HCT116 (cell line): ENCODE data around the gene CAB39L. TPM values are rescaled to one million over a fixed set of nuclear protein-coding genes. Genes with fewer than 3 reads are reported as not detected.

ENCODE experiments used
- ATAC-seq: fragments of 200-7000 bp; cut with Tn5 transposase; 2 replicates; pipeline ENCODE4 v1.9.1; 2020; ENCODE audit warnings: mild to moderate bottlenecking, moderate library complexity
- BruUV-seq: library from RNA; stranded (reverse); fragments of 400-500 nt; replicated peaks from 2 replicates; lab custom pipeline; 2021; lab: Mats Ljungman, UMichigan
- CTCF ChIA-PET: fragments of 300-600 bp; sonication (Branson Sonifier 250); formaldehyde crosslinking; loops from one replicate; lab custom pipeline; 2021; ENCODE audit warnings: antibody characterized with exemption; lab: Charles Lee
- POLR2A ChIA-PET: fragments of 300-600, 350-600 bp; sonication (Branson Sonifier 250); formaldehyde crosslinking; loops from one replicate; lab custom pipeline; 2021; ENCODE audit warnings: antibody characterized with exemption; lab: Charles Lee
- RAD21 ChIA-PET, 2 experiments: fragments of 300-600 bp; sonication (Branson Sonifier 250); formaldehyde crosslinking; loops; one replicate each; lab custom pipeline; 2023; ENCODE audit warnings: low total read pairs in 2 of 2; ENCODE audit not compliant: uncharacterized antibody in 2 of 2, unreplicated experiment in 2 of 2, low non-redundant PET in 1 of 2; lab: Charles Lee
- DNase-seq: peaks from one replicate; pipeline ENCODE4 v3.0.0-alpha.2; 2010; ENCODE audit warnings: low read depth, low spot score
- H2AFZ ChIP-seq: fragments of 200-600 bp; shearing (Covaris generic), sonication (generic); 2 replicates; pipeline ENCODE4 v1.6.1; 2017; ENCODE audit warnings: low read depth, mixed run types, mixed read lengths, antibody characterized with exemption, low read length; ENCODE audit not compliant: poor library complexity, severe bottlenecking
- H3K27ac ChIP-seq: 2 replicates; pipeline ENCODE4 v1.5.1; 2012; ENCODE audit warnings: low read depth, low read length
- H3K27me3 ChIP-seq: fragments of 200-600 bp; sonication (generic); 2 replicates; pipeline ENCODE4 v1.6.1; 2016; ENCODE audit warnings: mixed run types, low read length, mixed read lengths; ENCODE audit not compliant: insufficient read depth
- H3K36me3 ChIP-seq, 2 experiments: fragments of 200-500 bp in 1 of 2; fragments of 200-600 bp in 1 of 2; sonication (Bioruptor generic) in 1 of 2; sonication (generic) in 1 of 2; 2 replicates each; pipeline versions ENCODE4 v1.5.1 to v1.6.1; 2014 to 2016; ENCODE audit warnings: low read length in 2 of 2, inconsistent platforms in 1 of 2, mixed read lengths in 1 of 2, mixed run types in 1 of 2; ENCODE audit not compliant: insufficient read depth in 2 of 2, control insufficient read depth in 1 of 2
- H3K4me1 ChIP-seq, 2 experiments: fragments of 200-600 bp in 1 of 2; sonication (generic) in 1 of 2; 2 replicates each; pipeline versions ENCODE4 v1.5.1 to v1.6.1; 2012 to 2017; ENCODE audit warnings: low read length in 2 of 2, inconsistent platforms in 1 of 2, mild to moderate bottlenecking in 1 of 2, mixed read lengths in 1 of 2, mixed run types in 1 of 2, moderate library complexity in 1 of 2; ENCODE audit not compliant: insufficient read depth in 2 of 2, control insufficient read depth in 1 of 2
- H3K4me2 ChIP-seq: fragments of 200-600 bp; sonication (generic); 2 replicates; pipeline ENCODE4 v1.6.1; 2017; ENCODE audit warnings: mixed run types, low read length, mixed read lengths
- H3K4me3 ChIP-seq, 2 experiments: fragments of 200-600 bp in 1 of 2; sonication (generic) in 1 of 2; replicated peaks in 1 of 2; 2 replicates each; pipeline ENCODE4 v1.5.1; 2011 to 2016; ENCODE audit warnings: low read length in 2 of 2, control low read depth in 1 of 2, low read depth in 1 of 2, mild to moderate bottlenecking in 1 of 2, mixed read lengths in 1 of 2, mixed run types in 1 of 2
- H3K79me2 ChIP-seq: fragments of 200-600 bp; sonication (generic); 2 replicates; pipeline ENCODE4 v1.6.1; 2017; ENCODE audit warnings: mild to moderate bottlenecking, mixed run types, low read length, moderate library complexity, mixed read lengths; ENCODE audit not compliant: insufficient read depth
- H3K9ac ChIP-seq: fragments of 200-600 bp; sonication (generic); 2 replicates; pipeline ENCODE4 v1.6.1; 2016; ENCODE audit warnings: low read length, mixed read lengths
- H3K9me2 ChIP-seq: fragments of 200-600 bp; sonication (generic), shearing (Covaris generic); 2 replicates; pipeline ENCODE4 v1.6.1; 2017; ENCODE audit warnings: mixed run types, mild to moderate bottlenecking, moderate library complexity; ENCODE audit not compliant: insufficient read depth
- H3K9me3 ChIP-seq, 2 experiments: fragments of 200-500 bp in 1 of 2; fragments of 200-600 bp in 1 of 2; sonication (Bioruptor generic) in 1 of 2; sonication (generic) in 1 of 2; 2 replicates each; pipeline ENCODE4 v1.6.1; 2014 to 2017; ENCODE audit warnings: low read length in 2 of 2, mixed read lengths in 2 of 2, inconsistent platforms in 1 of 2, low read depth in 1 of 2, mild to moderate bottlenecking in 1 of 2, mixed run types in 1 of 2, moderate library complexity in 1 of 2; ENCODE audit not compliant: control insufficient read depth in 1 of 2, insufficient read depth in 1 of 2
- H4K20me1 ChIP-seq: fragments of 200-600 bp; sonication (generic), shearing (Covaris generic); 2 replicates; pipeline ENCODE4 v1.6.1; 2017; ENCODE audit warnings: mixed run types, mild to moderate bottlenecking, moderate library complexity; ENCODE audit not compliant: insufficient read depth
- CTCF ChIP-seq, 3 experiments: fragments of 200-600 bp in 1 of 3; sonication (generic) in 1 of 3; IDR thresholded peaks in 2 of 3; conservative IDR thresholded peaks in 1 of 3; 2 replicates each; pipeline ENCODE4 v1.5.1; 2012 to 2017; ENCODE audit warnings: low read depth in 2 of 3, low read length in 2 of 3, antibody characterized with exemption in 1 of 3, borderline replicate concordance in 1 of 3, control low read depth in 1 of 3, mild to moderate bottlenecking in 1 of 3, mixed read lengths in 1 of 3, mixed run types in 1 of 3, moderate library complexity in 1 of 3; ENCODE audit not compliant: insufficient read depth in 1 of 3
- EGR1 ChIP-seq: IDR thresholded peaks from 2 replicates; pipeline ENCODE4 v1.6.1; 2012; ENCODE audit warnings: low read depth
- ELF1 ChIP-seq: IDR thresholded peaks from 2 replicates; pipeline ENCODE4 v1.6.1; 2012; ENCODE audit warnings: low read depth, borderline replicate concordance
- EZH2 ChIP-seq: fragments of 200-600 bp; sonication (generic); IDR thresholded peaks from 2 replicates; pipeline ENCODE4 v1.6.1; 2017; ENCODE audit warnings: antibody characterized with exemption, mixed run types
- EZH2phosphoT487 ChIP-seq: fragments of 200-600 bp; IDR thresholded peaks from 2 replicates; pipeline ENCODE4 v1.6.1; 2018; ENCODE audit warnings: antibody characterized with exemption, borderline replicate concordance
- FOSL1 ChIP-seq: IDR thresholded peaks from 2 replicates; pipeline ENCODE4 v1.6.1; 2012; ENCODE audit warnings: low read depth
- JUND ChIP-seq: IDR thresholded peaks from 2 replicates; pipeline ENCODE4 v1.6.1; 2012
- POLR2A ChIP-seq: IDR thresholded peaks from 2 replicates; pipeline ENCODE4 v1.7.0; 2011; ENCODE audit warnings: borderline replicate concordance; ENCODE audit not compliant: insufficient read depth, insufficient read length; ENCODE audit errors: extremely low read depth
- RAD21 ChIP-seq: IDR thresholded peaks from 2 replicates; pipeline ENCODE4 v1.6.1; 2012; ENCODE audit warnings: low read depth, mild to moderate bottlenecking
- SRF ChIP-seq: IDR thresholded peaks from 2 replicates; pipeline ENCODE4 v1.6.1; 2012; ENCODE audit warnings: low read depth
- YY1 ChIP-seq: IDR thresholded peaks from 2 replicates; pipeline ENCODE4 v1.6.1; 2011; ENCODE audit warnings: low read length, low read depth, moderate library complexity, mild to moderate bottlenecking; ENCODE audit not compliant: insufficient replicate concordance; ENCODE audit errors: extremely low read depth
- ZBTB33 ChIP-seq: IDR thresholded peaks from 2 replicates; pipeline ENCODE4 v1.6.1; 2011; ENCODE audit warnings: mild to moderate bottlenecking, low read length, moderate library complexity; ENCODE audit not compliant: insufficient replicate concordance; ENCODE audit errors: extremely low read depth
- ZFX ChIP-seq: fragments of 450-650 bp; IDR thresholded peaks from 2 replicates; pipeline ENCODE4 v1.6.1; 2017
- ZNF274 ChIP-seq: fragments of 200-500 bp; sonication (Bioruptor generic); IDR thresholded peaks from 2 replicates; pipeline ENCODE4 v1.6.1; 2014; ENCODE audit warnings: mild to moderate bottlenecking, low read depth, low read length, inconsistent platforms
- intact Hi-C: fragments of 100-400 bp; cut with micrococcal nuclease; formaldehyde crosslinking; loops from 2 replicates; pipeline ENCODE4 v1.10.0; 2022
- total RNA-seq: library from RNA; stranded (reverse); gene quantifications from one replicate; pipeline ENCODE4 v1.2.1, GENCODE V29; 2021; ENCODE audit not compliant: unreplicated experiment
- TF ChIP-seq, protein P1 (sequence below): IDR thresholded peaks from 2 replicates; pipeline ENCODE4 v1.6.1; 2012
- TF ChIP-seq, protein P2 (sequence below): IDR thresholded peaks from 2 replicates; pipeline ENCODE4 v1.6.1; 2012; ENCODE audit warnings: low read depth
- TF ChIP-seq, protein P3 (sequence below): IDR thresholded peaks from 2 replicates; pipeline ENCODE4 v1.6.1; 2012

CAB39L gene
- total RNA-seq, 1 experiment from 2014 or later: 6.1 TPM

GRCh38 chr13:49395878-49396380 is 47.9 kb downstream of the CAB39L start:
- intact Hi-C loops: no loop called here
- POLR2A ChIA-PET: no interaction called here

More at GRCh38 chr13:49395878-49396380, 47.9 kb downstream of the CAB39L start:
- ChIA-PET RAD21 (no interaction called here), CTCF (no interaction called here)
- no peaks in the 10 kb centered on the region; the same call in 1 of the 2 replicates for H3K9me2 ChIP-seq
- no peak overlapping the region for H3K9ac ChIP-seq
- no peaks in the 10 kb centered on the region for H3K9me3 ChIP-seq
- H3K4me2 ChIP-seq: no peak overlapping the region
- BruUV-seq: no TSS peak
- no peak for DNase-seq
- no peaks in the 10 kb centered on the region for H4K20me1 ChIP-seq
- no peak overlapping the region for H3K4me3 ChIP-seq
- no peaks in the 10 kb centered on the region for H3K4me1 ChIP-seq
- no peak overlapping the region for H3K27ac ChIP-seq
- TF ChIP-seq FOSL1: no peak
- no peak for TF ChIP-seq EGR1
- no peak for TF ChIP-seq YY1
- no peak for TF ChIP-seq ZNF274
- TF ChIP-seq, protein P1, sequence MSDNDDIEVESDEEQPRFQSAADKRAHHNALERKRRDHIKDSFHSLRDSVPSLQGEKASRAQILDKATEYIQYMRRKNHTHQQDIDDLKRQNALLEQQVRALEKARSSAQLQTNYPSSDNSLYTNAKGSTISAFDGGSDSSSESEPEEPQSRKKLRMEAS: no peak
- no peak for TF ChIP-seq SRF
- TF ChIP-seq, protein P2, sequence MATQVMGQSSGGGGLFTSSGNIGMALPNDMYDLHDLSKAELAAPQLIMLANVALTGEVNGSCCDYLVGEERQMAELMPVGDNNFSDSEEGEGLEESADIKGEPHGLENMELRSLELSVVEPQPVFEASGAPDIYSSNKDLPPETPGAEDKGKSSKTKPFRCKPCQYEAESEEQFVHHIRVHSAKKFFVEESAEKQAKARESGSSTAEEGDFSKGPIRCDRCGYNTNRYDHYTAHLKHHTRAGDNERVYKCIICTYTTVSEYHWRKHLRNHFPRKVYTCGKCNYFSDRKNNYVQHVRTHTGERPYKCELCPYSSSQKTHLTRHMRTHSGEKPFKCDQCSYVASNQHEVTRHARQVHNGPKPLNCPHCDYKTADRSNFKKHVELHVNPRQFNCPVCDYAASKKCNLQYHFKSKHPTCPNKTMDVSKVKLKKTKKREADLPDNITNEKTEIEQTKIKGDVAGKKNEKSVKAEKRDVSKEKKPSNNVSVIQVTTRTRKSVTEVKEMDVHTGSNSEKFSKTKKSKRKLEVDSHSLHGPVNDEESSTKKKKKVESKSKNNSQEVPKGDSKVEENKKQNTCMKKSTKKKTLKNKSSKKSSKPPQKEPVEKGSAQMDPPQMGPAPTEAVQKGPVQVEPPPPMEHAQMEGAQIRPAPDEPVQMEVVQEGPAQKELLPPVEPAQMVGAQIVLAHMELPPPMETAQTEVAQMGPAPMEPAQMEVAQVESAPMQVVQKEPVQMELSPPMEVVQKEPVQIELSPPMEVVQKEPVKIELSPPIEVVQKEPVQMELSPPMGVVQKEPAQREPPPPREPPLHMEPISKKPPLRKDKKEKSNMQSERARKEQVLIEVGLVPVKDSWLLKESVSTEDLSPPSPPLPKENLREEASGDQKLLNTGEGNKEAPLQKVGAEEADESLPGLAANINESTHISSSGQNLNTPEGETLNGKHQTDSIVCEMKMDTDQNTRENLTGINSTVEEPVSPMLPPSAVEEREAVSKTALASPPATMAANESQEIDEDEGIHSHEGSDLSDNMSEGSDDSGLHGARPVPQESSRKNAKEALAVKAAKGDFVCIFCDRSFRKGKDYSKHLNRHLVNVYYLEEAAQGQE: no peak
- TF ChIP-seq CTCF (IDR thresholded peaks at IDR 0.05 in 2 of 3, conservative IDR thresholded peaks at IDR 0.05 in 1 of 3; ENCODE audit: borderline replicate concordance in 1 of 3, insufficient read depth in 1 of 3, low read depth in 2 of 3, low read length in 2 of 3): no peak
- TF ChIP-seq RAD21: no peak
- TF ChIP-seq ZFX: no peak
- no peak for TF ChIP-seq EZH2
- TF ChIP-seq, protein P3, sequence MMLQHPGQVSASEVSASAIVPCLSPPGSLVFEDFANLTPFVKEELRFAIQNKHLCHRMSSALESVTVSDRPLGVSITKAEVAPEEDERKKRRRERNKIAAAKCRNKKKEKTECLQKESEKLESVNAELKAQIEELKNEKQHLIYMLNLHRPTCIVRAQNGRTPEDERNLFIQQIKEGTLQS: no peak
- no peak for TF ChIP-seq ELF1
- TF ChIP-seq ZBTB33: no peak
- no peak for TF ChIP-seq JUND
- TF ChIP-seq POLR2A: no peak
- TF ChIP-seq EZH2phosphoT487: no peak
- ATAC-seq: no peak
- no peaks in the 10 kb centered on the region for H3K27me3 ChIP-seq
- no peaks in the 10 kb centered on the region for H3K36me3 ChIP-seq
- no peaks in the 10 kb centered on the region for H3K79me2 ChIP-seq
- H2AFZ ChIP-seq: no peak overlapping the region
